ENCODE data around the gene CDC42EP4.
"Not testable (repeated sequence)": the region's sequence is repeated elsewhere in the genome, so short reads cannot be mapped to it uniquely, and the experiment has no call there.

CDC42EP4 gene

DNA sequence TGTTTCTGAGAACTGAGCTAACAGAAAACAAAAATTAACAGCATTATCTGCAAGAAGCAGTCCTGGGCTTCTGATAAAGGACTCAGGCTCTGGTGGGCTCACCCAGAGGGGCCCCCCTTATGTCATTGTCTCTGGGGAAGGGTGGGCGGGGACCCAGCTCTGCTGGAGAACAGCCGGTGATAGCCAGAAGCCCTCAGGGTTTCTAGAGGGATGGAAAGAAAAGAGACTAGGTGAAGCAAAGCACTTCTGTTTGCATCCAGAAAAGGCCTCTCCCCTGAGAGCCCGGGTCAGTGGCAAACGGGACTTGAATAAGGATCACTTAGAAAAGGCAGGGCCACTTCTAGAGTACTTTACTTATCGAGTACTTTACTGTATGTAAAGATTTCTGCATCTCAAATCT is 7.0 kb upstream of the CDC42EP4 start:
- DNase-seq: no peak

DNA sequence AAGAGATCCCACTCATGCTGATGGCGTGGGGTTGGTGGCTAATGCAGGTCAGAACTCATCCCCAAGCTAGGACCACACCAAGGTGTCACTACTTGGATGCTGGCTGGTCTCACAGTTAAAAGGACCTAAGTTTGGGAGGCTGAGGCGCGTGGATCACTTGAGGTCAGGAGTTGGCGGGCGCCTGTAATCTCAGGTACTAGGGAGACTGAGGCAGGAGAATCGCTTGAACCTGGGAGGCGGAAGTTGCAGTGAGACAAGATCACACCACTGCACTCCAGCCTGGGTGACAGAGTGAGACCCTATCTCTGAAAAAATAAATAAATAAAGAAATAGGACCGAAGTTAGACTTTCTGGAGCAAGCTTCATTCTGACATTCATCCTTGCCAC is 6.6 kb upstream of the CDC42EP4 start:
- no peak for DNase-seq

DNA sequence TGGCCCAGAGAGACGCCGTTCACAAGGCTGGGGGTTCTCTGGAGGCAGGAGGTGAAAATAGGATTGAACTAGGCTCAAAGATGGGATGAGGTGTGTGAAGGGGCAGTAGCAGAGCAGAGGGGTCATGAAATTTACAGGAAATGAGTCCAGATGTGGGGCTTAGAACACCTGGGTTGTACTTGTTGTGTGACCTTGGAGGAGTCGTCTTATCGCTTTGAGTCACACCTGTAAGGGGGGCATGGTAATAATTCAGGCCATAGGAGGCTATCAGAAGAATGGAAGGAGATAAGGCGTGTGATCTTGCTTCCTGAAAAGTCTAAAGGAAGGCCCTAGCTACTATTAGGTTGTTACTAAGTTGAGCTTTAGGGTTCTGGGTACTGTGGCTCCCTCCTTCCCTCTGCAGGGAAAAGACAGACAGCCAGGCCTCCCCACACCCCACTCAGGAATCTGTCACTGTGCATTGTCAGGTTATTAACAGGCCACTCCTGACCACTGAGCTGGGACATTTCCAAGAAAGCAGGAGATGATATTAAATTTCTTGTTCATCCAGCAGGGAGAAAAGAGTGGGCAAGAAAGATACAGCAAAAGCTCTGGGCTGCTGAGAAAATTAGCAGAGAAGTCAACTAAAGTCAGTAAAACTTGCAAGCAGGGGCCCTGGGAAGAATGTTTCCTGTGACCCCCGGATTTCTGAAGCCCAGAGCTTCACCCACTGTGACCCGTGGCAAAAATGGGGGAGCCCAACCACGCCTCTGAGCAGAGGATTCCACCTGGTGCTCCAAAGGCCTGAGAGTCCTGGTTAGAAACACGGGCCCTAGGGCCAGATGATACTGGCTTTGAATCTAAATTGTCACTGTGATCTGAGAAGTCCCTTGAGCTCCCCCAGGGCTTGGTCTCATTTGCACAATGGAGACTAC is 6.0 kb upstream of the CDC42EP4 start:
- DNase-seq: no peak

DNA sequence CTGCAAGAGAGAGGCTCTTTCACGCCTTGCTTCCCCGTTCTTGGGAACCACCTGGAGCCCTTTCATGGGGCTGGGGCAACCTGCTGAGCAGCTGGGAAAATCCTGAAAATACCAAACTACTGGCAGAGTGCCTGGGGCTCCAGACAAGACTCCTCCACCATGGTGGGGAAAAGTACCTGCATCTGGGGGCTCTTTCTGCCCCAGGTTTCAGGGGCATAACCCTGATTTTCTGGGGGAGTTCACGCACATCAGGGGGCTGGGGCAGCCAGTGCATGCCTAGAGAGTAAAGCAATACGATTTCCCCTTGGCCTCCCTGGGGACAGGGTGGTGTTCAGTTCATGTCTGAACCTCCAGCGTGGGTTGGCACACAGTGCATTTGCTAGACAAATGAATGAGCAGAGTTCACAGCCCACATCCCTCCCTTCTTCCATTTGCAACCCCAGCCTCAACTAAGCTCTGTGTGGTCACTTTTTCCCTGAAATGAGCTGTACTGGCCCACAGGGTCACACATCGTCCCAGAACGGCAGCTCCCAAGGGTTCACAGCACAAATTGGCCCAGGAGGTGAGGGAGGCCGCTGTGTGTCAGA is 5.2 kb upstream of the CDC42EP4 start:
- DNase-seq: no peak

DNA sequence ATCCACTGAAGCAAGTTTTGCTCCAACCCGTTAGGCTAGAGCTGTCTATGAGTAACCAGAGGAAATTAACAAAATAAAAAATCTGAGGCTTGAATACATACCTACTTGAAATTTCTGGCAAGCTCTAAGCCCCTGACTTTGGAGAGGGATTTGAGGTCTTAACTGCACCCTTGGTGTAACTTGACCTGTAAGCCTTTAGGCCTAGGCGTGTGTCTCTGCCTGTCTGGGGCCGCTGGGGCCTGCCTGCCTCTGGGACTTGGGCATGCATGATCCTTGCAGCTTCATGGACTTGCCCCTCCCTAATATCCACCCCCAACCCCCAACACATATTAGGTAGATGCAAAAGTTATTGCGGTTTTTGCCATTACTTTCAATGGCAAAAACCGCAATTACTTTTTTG is 3.7 kb upstream of the CDC42EP4 start:
- no peak for DNase-seq

DNA sequence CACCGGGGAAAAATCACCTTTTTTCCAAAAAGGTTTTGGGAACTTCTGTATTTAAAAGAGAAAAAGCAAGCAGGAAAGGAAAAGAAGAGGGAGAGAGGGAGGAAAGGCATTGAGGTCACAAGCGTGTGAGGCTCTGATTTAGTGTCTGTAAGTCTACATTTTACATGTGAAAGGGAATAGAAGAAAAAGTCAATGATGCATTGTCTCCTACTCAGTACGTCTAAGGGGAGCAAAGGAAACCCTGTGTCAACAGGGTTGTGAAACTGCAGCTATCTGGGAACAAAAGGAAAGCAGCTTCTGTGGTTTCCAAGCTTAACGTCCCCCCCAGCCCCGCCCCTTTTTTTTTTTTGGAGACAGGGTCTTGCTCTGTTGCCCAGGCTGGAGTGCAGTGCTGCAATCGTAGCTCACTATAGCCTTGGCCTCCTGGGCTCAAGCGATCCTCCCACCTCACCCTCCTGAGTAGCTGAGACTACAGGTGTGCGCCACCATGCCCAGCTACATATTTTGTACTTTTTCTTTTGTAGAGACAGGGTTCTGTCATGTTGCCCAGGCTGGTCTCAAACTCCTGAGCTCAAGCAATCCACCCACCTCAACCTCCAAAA is 1.8 kb upstream of the CDC42EP4 start:
- no peak for DNase-seq

DNA sequence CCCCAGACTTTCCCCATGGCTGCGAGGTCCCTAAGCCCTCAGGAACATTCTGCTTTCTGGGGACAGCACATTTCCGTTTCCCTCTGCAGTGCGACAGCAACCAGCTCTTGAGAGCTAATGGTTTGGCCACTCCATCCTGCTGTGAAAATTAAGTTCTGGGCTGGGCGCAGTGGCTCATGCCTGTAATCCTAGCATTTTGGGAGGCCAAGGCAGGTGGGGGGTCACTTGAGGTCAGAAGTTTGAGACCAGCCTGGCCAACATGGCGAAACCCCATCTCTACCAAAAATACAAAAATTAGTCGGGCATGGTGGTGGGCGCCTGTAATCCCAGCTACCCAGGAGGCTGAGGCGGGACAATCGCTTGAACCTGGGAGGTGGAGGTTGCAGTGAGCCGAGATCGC is 1.1 kb upstream of the CDC42EP4 start:
- DNase-seq: not testable (repeated sequence)

DNA sequence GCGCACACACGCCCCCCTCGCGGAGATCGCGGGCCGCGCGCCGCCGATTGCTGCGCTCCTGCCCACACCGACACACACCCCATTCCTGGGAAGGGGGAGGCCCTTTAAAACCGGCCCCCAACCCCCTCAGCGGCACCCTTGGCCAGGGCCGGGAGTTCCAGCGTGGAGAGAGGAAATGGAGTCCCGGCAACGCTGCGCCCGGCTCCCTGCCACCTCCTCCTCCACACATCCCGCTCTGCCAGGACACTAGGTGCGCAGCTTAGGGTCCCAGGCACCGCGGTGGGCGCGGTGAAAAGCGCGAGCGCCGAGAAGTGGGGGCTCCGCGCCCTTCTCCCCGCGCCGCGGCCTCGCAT is 397 bp downstream of the CDC42EP4 start:
- no peak for DNase-seq

DNA sequence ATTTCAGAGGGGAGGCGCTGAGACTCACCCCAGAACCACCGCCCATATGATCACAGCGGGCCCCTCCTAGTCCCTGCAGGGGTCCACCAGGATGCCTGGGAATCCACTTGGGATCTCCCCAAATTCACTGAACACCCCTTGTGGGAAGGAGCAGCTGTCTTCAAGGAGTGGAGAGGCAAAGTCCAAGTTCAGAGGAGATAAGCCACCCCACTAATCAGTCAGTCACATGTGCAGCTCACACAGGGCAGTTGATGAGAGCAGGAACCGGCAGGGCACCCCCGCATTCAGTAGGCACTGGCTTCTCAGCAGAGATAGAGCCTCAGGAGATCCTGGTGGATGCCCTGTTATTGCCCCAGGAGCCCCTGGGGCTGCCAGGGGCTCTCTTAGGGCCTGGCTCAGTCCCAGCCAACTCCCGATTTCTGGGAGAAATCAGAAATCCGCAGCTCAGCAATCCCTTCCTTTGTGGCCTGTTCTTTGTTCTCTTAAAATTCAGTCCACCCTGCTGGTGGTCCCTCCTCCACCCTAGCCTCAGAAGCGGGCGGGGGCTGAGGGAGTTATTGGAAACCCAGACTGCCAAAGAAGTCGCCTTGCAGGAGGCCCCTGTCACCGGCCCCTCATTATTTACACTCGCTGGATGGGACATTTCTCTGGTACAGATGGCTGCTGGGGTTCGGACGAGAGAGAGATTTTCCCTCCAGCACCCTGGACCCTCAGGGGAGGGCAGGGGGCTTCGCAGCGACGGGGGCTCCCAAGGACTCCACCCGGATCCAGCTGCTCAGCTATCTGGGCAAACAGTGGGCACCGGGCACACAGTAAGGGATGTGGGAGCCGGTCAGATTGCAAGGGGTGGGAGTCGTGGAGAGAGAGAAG is 1.8 kb downstream of the CDC42EP4 start:
- DNase-seq: no peak

DNA sequence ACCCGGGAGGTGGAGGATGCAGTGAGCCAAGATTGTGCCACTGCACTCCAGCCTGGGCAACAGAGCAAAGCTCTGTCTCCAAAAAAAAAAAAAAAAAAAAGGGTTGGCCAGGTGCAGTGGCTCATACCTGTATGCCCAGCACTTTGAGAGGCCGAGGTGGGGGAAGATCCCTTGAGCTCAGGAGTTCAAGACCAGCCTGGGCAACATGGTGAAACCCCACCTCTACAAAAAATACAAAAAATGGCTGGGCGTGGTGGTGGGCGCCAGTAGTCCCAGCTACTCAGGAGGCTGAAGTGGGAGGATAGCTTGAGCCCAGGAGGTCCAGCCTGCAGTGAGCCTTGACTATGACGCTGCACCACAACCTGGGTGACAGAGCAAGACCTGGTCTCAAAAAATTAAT is 2.8 kb downstream of the CDC42EP4 start:
- DNase-seq: not testable (repeated sequence)

DNA sequence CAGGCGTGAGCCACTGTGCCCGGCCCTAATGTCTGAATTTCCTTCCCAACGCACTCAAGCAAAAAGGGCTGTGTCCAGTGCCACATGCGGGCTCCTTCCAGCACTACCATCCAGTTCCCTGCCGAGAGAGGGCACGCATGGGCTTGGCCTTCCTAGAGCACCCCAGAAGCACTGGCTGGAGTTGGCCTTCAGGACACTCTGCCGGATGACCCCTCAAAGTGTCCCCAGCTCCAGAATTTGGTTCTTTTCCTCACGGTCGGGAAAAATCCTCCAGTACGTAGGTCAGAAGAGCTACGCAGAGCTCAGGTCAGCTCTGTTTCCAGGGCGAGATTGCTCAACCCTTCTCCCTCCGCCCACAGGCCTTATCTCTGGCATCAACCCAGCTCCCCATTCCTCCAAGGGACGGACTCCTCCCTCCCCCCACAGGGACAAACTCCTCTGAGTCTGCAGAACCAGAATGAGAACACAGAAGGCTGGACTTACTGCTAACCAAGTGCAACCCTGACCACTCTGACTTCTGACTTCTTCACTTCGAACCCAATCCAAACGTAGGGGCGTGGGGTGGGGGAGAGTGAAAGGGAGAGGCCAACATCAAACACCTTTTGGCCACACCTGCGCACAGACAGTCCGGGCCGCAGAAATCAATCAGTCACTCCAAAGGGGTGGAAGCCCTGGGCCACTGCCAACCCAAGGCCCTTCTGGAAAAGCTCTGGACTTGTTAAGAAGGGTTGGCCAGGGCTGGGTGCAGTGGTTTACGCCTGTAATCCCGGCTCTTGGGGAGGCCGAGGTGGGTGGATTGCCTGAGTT is 3.6 kb downstream of the CDC42EP4 start:
- no peak for DNase-seq

DNA sequence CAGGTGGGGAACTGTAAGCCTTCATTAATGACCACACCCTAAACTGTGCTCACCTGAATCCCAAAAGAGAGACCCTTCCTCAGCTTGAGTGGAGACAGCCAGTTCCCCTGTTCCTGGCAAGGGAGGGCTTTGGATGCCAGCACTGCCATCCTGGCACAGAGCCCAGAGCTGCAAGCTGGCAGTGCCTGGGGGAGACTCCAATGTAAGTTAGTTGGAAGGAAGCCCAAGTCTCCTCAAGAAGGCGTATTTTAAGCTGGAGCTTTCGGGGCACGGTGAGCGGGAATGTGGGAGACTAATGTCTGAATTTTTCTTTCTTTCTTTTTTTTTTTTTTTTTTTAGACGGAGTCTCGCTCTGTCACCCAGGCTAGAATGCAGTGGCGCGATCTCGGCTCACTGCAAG is 4.7 kb downstream of the CDC42EP4 start:
- DNase-seq: no peak

DNA sequence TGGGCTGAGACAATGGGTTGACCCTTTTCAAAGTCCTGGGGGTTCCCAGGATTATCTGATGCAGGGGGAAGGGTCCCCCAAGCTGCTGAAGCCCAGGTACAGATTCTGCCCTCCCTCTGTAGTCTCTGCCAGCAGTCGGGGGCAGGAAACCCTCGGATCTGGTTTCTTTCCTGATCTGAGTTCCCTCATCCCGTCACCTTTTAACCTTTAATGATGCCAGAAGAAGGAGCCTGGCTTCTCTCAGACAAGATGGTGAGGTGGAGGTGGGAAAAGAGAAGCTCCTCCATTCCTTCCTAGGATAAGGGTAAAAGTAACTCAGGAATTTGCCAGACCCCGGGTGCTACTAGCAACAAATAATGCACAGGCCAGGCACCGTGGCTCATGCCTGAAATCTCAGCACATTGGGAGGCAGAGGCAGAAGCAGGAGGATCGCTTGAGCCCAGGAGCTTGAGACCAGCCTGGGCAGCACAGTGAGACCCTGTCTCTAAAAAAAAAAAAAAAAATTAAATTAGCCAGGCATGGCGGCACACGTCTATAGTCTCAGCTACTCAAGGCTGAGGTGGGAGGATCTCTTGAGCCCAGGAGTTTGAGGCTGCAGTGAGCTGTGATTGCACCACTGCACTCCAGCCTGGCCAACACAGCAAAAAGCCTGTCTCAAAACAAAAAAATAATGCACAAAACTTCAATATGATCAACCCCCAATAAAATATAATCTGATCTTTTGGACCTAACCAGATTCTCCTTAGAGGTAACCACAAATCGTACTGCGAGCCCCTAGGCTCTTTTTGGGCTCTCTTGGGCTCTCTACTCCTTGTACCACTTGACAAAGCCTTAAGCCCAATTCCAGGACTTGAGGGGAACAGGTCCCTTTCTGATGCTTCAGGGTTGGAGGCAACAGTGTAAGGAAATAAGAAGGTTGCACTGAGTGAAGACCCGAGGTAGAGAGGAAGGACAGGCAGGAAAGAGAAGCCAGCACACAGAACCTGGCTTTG is 5.7 kb downstream of the CDC42EP4 start:
- no peak for DNase-seq

DNA sequence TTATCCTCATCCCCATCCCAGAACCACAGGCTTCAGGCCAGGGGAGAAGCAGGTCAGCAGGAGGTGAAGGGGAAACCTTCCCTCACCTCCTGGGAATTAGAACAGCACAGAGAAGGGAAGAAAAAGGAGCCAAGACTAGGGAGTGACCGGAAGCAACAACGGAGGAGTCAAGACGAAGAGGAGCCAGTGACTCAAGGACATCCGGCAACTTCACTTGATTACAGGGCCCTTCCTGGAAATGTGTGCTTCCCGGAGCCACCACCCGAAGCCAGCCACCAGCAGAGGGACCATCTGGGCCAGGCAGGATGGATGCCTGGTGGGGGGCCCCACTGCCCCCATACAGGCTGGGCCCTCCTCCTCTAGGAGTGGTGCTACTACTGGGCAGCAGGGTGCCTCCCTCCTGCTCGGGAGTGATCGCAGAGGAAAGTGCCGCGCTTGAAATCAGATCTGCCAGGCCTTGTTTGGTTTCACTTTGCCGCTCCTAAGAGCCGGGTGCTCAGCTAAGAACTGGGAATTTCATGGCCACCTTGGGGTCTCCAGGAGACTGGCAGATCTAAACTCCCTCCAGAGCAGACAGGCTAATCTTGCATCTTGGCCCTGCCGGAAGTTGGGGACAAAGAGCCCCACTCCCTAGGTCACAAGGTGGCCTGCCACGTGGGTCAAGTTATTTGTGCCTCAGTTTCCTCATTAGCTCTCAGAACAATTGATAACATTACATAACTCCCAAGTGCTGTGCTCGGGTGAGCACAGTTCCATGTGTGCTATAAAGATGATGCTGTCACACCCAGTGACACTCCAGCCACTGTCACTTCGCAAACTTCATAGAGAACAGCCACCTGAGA is 6.6 kb downstream of the CDC42EP4 start:
- DNase-seq: no peak

DNA sequence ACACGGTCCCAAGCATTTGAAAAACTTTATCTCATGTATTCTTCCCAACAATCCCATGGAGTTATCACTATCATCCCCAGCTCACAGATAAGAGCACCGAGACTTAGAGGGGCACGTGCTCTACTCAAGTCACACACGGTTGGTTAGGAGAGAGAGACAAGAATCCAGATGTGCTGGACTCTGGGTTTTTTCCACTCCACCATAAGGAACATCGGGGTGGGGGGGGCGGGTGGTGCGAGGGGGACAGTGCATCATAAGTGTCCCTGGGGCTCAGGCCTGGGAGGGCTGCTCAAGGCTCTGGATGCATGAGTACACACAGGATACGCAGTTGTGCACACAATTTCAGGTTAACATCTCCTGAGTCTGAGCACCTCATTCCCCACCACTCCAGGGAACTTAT is 7.4 kb downstream of the CDC42EP4 start:
- DNase-seq: no peak

DNA sequence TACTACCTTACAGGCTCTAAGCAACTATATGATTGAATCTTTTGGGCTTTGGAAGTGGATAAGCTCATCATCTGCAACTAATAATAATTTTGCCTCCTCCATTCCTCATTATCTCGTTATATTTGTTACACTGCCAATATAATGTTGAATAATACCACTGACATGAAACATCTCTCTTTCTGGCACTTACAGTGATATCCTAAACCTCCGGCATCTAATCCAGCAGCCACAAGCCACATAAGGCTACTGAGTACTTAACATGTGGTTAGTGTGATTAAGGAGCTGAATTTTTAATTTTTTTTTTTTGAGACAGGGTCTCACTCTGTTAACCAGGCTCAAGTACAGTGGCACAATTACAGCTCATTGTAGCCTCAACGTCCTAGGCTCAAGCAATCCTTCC is 9.6 kb downstream of the CDC42EP4 start:
- DNase-seq: no peak

DNA sequence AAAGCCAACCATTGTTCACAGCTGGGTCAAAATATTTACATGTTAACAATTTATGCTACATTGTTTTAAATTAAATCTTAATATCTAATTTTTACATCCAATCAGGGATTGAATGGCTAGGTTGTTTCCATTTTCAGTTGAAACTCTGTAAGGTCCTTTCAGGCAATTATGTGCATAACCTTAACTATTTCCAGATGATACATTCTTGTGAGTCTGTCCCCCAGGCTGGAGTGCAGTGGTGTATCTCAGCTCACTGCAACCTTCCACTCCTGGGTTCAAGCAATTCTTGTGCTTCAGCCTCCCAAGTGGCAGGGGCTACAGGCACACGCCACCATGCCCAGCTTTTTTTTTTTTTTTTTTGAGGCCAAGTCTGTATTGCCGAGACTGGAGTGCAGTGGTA is 10.4 kb downstream of the CDC42EP4 start:
- no peak for DNase-seq

DNA sequence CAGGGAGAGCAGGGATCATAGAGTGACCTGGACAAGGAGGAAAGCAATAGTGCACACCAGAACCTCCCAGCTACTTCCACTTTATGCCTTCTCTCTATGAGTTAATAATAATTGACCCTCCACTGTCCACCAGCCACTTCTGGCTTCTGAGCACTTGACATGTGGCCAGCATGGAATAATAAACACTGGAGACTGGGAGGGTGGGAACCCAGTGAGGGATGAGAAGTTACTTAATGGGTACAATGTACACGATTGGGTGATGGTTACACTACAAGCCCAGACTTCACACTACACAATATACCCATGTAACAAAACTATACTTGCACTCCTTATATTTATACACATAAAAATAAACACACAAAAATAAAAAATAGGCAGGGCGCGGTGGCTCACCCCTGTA is 11.4 kb downstream of the CDC42EP4 start:
- DNase-seq: no peak

DNA sequence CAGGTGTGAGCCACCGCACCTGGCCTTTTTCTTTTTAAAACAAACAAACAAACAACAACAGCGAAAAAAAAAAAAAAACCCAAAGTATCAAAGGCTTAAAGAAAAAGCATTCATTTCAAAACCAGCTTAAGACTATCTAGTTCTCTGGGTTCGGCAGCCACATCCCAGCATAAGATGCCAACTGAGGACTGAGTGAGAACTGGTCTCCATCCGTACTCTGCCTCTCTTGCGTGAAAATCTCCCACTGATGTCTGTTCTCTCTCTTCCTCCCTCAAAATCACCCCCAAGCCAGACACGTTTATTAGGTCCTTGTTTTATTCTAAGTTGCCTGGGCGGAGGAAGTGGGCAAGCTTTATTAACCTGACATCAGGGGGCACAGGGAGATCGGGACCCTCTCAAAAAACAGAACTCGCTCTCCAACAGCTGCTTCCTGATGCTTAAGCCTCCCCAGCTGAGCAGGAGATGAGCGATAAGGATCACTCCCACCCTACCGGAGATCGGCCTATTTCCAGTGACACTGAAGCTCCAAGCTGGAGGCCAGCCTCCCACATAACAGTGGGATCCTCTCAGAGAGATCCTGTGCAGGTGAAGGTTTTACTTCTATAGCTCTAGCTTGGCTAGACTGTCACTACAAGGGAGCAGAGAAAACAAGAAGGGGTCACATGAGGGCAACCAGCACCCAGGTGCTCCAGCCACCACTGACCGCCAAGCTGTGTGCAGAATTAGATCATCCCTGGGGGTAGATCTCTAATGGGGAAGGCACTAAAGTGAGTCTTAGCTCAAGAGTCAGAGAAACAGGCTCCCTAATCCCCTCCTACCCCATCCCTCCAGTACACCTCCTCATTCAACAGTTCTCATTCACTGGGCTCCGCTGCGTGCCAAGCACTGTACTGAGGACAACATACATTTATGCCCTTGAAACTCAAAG is 13.6 kb downstream of the CDC42EP4 start:
- DNase-seq: no peak

Data from activated CD4-positive, CD25-positive, alpha-beta regulatory T cell treated with anti-CD3 and anti-CD28 coated beads, Interleukin-2, amount 50 U/mL, for 72 hours (primary cell).